Measurements from ENCODE around the gene BHLHE23.

Gene BHLHE23

DNA sequence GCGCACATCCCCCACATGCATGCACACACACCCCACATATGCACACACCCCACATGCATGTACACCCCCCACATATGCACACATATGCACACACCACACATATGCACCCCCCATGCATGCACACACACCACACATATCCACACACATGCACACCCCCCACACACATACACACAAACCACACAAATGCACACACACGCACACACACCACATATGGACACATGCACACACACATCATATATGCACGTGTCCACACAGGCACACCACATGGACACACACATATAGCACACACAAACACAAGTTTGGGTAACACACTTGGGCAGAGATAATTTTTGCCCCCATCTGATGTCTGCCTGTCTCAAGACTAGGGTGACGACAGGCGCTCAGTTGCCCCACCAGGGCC is 8.3 kb downstream of the BHLHE23 start:
- in situ Hi-C loops (cut with HindIII; ENCODE audit: low sequenced_read_pairs) = no loop called here
- TF ChIP-seq, protein P1, sequence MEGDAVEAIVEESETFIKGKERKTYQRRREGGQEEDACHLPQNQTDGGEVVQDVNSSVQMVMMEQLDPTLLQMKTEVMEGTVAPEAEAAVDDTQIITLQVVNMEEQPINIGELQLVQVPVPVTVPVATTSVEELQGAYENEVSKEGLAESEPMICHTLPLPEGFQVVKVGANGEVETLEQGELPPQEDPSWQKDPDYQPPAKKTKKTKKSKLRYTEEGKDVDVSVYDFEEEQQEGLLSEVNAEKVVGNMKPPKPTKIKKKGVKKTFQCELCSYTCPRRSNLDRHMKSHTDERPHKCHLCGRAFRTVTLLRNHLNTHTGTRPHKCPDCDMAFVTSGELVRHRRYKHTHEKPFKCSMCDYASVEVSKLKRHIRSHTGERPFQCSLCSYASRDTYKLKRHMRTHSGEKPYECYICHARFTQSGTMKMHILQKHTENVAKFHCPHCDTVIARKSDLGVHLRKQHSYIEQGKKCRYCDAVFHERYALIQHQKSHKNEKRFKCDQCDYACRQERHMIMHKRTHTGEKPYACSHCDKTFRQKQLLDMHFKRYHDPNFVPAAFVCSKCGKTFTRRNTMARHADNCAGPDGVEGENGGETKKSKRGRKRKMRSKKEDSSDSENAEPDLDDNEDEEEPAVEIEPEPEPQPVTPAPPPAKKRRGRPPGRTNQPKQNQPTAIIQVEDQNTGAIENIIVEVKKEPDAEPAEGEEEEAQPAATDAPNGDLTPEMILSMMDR (IDR thresholded peaks at IDR 0.05; ENCODE audit: low read depth, low read length) = no peak
- no peak for DNase-seq (ENCODE audit: low read depth, low spot score)
- no peak overlapping the region for H3K4me3 ChIP-seq (ENCODE audit: low read depth, low read length)

DNA sequence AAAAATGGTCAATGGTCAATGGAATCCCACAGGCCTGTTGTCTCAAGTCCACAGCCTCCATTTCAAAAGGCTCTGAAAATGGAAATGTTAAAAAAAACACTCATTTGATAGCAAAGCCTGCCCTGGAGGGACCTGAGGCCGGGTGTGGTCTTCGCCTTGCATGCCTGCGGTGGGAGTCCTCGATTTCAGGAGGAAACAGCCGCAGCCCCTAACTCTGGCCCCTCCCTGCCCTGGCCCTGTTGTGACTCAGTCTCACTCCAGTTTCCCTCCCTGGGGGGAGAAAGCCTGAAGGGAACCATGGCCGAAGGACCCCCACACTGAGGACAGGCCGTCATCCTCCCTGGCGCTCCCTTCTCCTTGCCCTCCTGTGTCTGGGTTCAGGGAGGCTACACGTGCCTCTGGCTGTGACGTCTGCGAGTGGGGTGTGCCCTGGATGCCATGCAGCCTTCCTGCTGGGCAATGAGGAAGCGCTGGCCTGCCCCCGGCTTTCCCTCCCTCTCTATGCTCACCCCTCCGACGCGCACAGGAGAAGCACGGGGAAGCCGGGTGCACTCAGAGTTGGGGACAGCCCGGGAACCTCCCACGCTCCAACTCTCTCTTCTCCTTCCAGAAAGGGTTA is 9.2 kb downstream of the BHLHE23 start:
- in situ Hi-C loops (cut with HindIII; ENCODE audit: low sequenced_read_pairs) = no loop called here
- no peak for DNase-seq (ENCODE audit: low read depth, low spot score)
- no peak overlapping the region for H3K4me3 ChIP-seq (ENCODE audit: low read depth, low read length)
- TF ChIP-seq, protein P1 (IDR thresholded peaks at IDR 0.05; ENCODE audit: low read depth, low read length) = no peak

DNA sequence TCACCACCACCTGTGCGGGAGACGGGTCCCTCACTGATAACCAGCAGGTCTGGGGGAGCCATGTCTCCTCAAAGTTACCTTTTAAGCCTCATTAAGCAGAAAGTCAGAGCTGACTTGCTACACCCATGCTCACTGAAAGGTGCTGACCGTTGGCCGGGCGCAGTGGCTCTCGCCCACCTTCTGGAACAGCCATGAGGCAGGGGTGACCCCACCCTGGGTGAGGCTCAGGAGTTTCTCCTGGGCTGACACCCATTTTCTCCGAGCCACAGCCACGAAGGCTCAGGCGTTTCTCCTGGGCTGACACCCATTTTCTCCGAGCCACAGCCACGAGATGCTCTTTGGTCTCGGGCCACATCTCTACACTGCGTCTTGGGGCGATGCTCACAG is 10.2 kb downstream of the BHLHE23 start:
- TF ChIP-seq, protein P1 (IDR thresholded peaks at IDR 0.05; ENCODE audit: low read depth, low read length) = no peak
- DNase-seq (ENCODE audit: low read depth, low spot score) = no peak
- in situ Hi-C loops (cut with HindIII; ENCODE audit: low sequenced_read_pairs) = no loop called here
- H3K4me3 ChIP-seq (ENCODE audit: low read depth, low read length) = no peak overlapping the region

DNA sequence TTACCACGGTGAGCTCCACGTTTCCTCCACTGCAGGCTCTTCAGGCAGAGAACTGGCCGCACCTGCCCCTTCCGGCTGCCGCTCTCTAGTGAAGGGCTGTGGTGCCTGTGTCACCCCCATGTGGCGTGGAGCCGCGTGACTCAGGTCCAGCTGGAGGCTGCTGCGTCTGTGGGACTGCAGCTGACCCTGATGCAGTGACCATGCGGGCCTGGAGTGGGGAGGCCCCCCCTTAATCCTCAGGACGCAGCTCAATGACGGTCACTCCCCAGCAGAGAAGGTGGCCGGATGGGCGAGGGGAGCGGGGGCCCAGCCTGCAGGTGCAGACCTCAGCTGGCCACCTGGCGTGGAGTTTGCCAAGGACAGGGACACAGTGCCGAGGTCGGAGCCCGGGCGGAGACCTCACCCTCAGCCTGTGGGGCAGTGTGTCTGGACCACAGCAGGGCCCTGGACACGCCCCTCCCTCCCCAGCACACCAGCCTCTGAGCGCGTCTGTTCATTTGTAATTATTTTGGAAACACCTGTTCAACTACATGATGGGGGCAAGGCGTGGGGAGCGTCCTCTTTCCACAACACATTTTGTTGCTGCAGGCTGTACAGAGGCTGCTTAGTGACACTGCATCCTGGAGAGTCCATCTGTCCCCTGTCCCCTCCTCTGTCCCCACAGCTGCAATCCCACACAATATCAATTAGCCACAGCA is 10.7 kb downstream of the BHLHE23 start:
- no peak for DNase-seq (ENCODE audit: low read depth, low spot score)
- TF ChIP-seq, protein P1 (IDR thresholded peaks at IDR 0.05; ENCODE audit: low read depth, low read length) = no peak
- in situ Hi-C loops (cut with HindIII; ENCODE audit: low sequenced_read_pairs) = no loop called here
- H3K4me3 ChIP-seq (ENCODE audit: low read depth, low read length) = no peak overlapping the region

DNA sequence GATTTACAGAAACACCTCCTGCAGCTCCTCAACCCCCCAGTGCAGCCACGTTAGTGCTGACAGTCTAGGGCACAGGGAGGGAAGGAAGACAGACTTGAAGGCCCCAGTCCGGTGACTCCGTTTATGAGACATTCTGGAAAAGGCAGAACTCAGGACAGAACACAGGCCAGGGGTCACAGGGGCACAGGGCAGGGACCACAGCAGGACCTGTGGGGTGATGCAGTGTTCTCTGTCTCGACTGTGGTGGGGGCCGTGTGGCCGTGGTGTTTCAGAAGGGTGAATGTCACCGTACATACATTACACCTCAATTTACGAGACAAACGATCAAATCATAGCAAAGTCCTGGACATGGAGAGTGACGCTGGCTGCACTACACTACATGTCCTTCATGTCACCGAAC is 11.3 kb downstream of the BHLHE23 start:
- H3K4me3 ChIP-seq (ENCODE audit: low read depth, low read length) = no peak overlapping the region
- in situ Hi-C loops (cut with HindIII; ENCODE audit: low sequenced_read_pairs) = no loop called here
- TF ChIP-seq, protein P1 (IDR thresholded peaks at IDR 0.05; ENCODE audit: low read depth, low read length) = no peak

DNA sequence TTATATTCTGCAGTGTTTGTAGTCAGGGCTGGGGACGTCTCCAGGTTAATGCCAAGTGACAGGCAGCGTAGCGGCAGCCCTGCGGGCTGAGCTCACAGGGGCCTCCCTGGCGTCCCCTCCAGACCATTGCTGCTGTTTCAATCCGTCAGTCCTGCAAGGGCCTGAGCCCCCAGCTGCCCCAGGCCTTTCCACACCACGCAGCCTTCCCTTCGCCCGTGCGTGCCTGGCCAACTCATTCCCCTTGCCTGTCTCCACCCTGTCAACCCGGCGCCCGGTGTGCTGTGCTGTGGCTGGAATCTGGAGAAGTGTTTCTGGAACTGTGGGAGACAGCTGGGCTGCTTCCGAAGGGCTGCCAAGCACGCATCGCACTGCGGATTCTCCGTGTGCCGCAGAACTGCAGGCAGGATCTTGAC is 11.9 kb downstream of the BHLHE23 start:
- in situ Hi-C loops (cut with HindIII; ENCODE audit: low sequenced_read_pairs) = no loop called here
- no peak overlapping the region for H3K4me3 ChIP-seq (ENCODE audit: low read depth, low read length)
- no peak for DNase-seq (ENCODE audit: low read depth, low spot score)
- TF ChIP-seq, protein P1 (IDR thresholded peaks at IDR 0.05; ENCODE audit: low read depth, low read length) = no peak

More for the DNA sequence above, 11.3 kb downstream of the BHLHE23 start:
- DNase-seq (ENCODE audit: low read depth, low spot score) = no peak

All from astrocyte of the spinal cord (primary cell).